Glutamatergic neuron (in vitro differentiated cells): Measurements from ENCODE around the gene PPFIBP2. TPM values are rescaled to one million over a fixed set of nuclear protein-coding genes. Genes with fewer than 3 reads are reported as not detected.

Experiments
- DNase-seq: peaks from one replicate; pipeline ENCODE4 v3.0.0; 2022
- H3K27ac Mint-ChIP-seq: one replicate; pipeline ENCODE4 v1.8.0; 2020; ENCODE audit warnings: mild to moderate bottlenecking, mixed read lengths, inconsistent platforms; ENCODE audit not compliant: unreplicated experiment
- H3K27me3 Mint-ChIP-seq: one replicate; pipeline ENCODE4 v1.8.0; 2020; ENCODE audit warnings: mild to moderate bottlenecking, moderate library complexity, mixed read lengths, inconsistent platforms; ENCODE audit not compliant: unreplicated experiment
- H3K36me3 Mint-ChIP-seq: one replicate; pipeline ENCODE4 v1.8.0; 2020; ENCODE audit warnings: mild to moderate bottlenecking, mixed read lengths, inconsistent platforms; ENCODE audit not compliant: unreplicated experiment
- H3K4me1 Mint-ChIP-seq: one replicate; pipeline ENCODE4 v1.8.0; 2020; ENCODE audit warnings: mild to moderate bottlenecking, low read depth, mixed read lengths, inconsistent platforms; ENCODE audit not compliant: unreplicated experiment
- H3K4me3 Mint-ChIP-seq: one replicate; pipeline ENCODE4 v1.8.0; 2020; ENCODE audit warnings: mild to moderate bottlenecking, mixed read lengths, inconsistent platforms; ENCODE audit not compliant: unreplicated experiment
- H3K9me3 Mint-ChIP-seq: one replicate; pipeline ENCODE4 v1.8.0; 2020; ENCODE audit warnings: mild to moderate bottlenecking, moderate library complexity, mixed read lengths, inconsistent platforms; ENCODE audit not compliant: unreplicated experiment
- CTCF ChIP-seq: fragments of 200-600 bp; sonication (generic); IDR thresholded peaks from one replicate; pipeline ENCODE4 v1.5.0; 2021; ENCODE audit not compliant: partially characterized antibody, unreplicated experiment
- total RNA-seq: library from RNA; stranded (reverse); fragmentation: NEBNext Ultra II Directional; extraction: Animal tissue kit (Norgen Biotek cat#: 25700); gene quantifications from one replicate; pipeline ENCODE4 v1.2.1, GENCODE V29; 2021; ENCODE audit not compliant: unreplicated experiment

The PPFIBP2 gene
- total RNA-seq, 1 donor from 2014 or later = 1.5 TPM

GRCh38 chr11:7606496-7606895 lies 92.7 kb downstream of the PPFIBP2 start:
- Mint-ChIP-seq H3K4me1 (no peaks in the 10 kb centered on the region), H3K36me3 (no peaks in the 10 kb centered on the region), H3K27ac (no peak overlapping the region), H3K27me3 (no peaks in the 10 kb centered on the region), H3K4me3 (no peak overlapping the region), H3K9me3 (peaks cover 1% of the 10 kb centered on the region)
- DNase-seq = no peak
- TF ChIP-seq CTCF = no peak

- H3K27me3 Mint-ChIP-seq = no peaks in the 10 kb centered on the region
- H3K4me3 Mint-ChIP-seq = no peak overlapping the region
- TF ChIP-seq CTCF = no peak
- DNase-seq = no peak
- no peak overlapping the region for H3K27ac Mint-ChIP-seq
- no peaks in the 10 kb centered on the region for H3K4me1 Mint-ChIP-seq
- no peaks in the 10 kb centered on the region for H3K36me3 Mint-ChIP-seq
- H3K9me3 Mint-ChIP-seq = peaks cover 1% of the 10 kb centered on the region
Measured at GRCh38 chr11:7609015-7609414, 95.2 kb downstream of the PPFIBP2 start.

GRCh38 chr11:7609521-7609920 lies 95.7 kb downstream of the PPFIBP2 start:
- H3K4me1 Mint-ChIP-seq = no peaks in the 10 kb centered on the region
- no peaks in the 10 kb centered on the region for H3K27me3 Mint-ChIP-seq
- no peak overlapping the region for H3K27ac Mint-ChIP-seq
- no peak for DNase-seq
- H3K9me3 Mint-ChIP-seq = peaks cover 1% of the 10 kb centered on the region
- no peaks in the 10 kb centered on the region for H3K36me3 Mint-ChIP-seq
- no peak for TF ChIP-seq CTCF
- H3K4me3 Mint-ChIP-seq = no peak overlapping the region

- Mint-ChIP-seq H3K36me3 (no peaks in the 10 kb centered on the region), H3K9me3 (peaks cover 1% of the 10 kb centered on the region), H3K4me3 (no peak overlapping the region), H3K27ac (no peak overlapping the region), H3K4me1 (no peaks in the 10 kb centered on the region), H3K27me3 (no peaks in the 10 kb centered on the region)
- no peak for DNase-seq
- no peak for TF ChIP-seq CTCF
Measured at GRCh38 chr11:7610393-7610792, 96.6 kb downstream of the PPFIBP2 start.

GRCh38 chr11:7611411-7611810 lies 97.6 kb downstream of the PPFIBP2 start:
- H3K27ac Mint-ChIP-seq = no peak overlapping the region
- no peak overlapping the region for H3K4me3 Mint-ChIP-seq
- TF ChIP-seq CTCF = no peak
- no peaks in the 10 kb centered on the region for H3K4me1 Mint-ChIP-seq
- peaks cover 1% of the 10 kb centered on the region for H3K9me3 Mint-ChIP-seq
- H3K36me3 Mint-ChIP-seq = no peaks in the 10 kb centered on the region
- DNase-seq = no peak
- H3K27me3 Mint-ChIP-seq = no peaks in the 10 kb centered on the region
